NCI-H1105 treated with DMSO at 0.1 percent for 48 hours (cell line): ENCODE data around the gene PTPRJ.

Experiments
- DNase-seq: peaks from one replicate; lab custom pipeline; 2025; lab: John Stamatoyannopoulos, UW

Gene PTPRJ

GRCh38 chr11:47969401-47969800, 11.0 kb upstream of the PTPRJ start:
- DNase-seq = no peak

DNA sequence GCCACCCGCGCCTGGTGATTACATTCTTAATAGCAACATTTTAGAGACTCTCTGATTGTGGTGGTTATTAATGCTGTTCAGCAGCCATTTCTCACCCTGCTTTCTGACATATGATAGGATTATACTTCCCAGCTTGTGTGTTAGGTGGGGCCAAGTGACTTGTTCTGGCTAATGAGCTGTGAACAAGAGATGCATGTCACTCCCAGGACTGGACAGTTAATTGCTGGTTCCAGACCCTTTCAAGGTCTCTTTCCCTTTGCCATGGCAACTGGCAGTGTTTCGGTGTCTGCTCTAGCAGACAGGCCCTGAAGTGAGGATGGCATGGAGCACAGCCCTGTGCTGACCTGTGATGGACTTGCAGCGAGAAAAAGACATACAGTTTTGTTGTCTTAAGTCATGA, 8.9 kb upstream of the PTPRJ start:
- DNase-seq = no peak

- DNase-seq = no peak
Measured at GRCh38 chr11:47973173-47973572, 7.2 kb upstream of the PTPRJ start.

- no peak for DNase-seq
Measured at GRCh38 chr11:47976931-47977330, 3.4 kb upstream of the PTPRJ start.

DNA sequence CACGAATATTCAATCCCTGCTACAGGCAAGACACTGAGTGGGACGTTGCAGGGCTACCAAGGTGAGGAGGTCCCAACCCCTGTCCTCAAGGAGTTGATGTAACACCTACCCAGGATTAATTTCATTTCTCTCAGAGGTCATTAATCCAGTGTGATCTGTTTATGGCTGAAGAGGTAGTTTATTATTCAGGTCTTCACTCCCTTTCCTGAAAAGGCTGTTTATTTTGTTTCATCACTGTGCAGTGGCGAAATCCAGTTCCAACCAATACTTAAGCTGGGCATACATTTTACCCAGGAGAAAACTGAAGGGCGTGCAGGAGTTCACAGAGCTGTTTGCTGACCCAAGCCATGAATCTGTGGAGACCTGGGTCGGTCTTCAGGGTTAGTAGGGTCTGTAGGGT, 2.7 kb upstream of the PTPRJ start:
- DNase-seq = no peak

DNA sequence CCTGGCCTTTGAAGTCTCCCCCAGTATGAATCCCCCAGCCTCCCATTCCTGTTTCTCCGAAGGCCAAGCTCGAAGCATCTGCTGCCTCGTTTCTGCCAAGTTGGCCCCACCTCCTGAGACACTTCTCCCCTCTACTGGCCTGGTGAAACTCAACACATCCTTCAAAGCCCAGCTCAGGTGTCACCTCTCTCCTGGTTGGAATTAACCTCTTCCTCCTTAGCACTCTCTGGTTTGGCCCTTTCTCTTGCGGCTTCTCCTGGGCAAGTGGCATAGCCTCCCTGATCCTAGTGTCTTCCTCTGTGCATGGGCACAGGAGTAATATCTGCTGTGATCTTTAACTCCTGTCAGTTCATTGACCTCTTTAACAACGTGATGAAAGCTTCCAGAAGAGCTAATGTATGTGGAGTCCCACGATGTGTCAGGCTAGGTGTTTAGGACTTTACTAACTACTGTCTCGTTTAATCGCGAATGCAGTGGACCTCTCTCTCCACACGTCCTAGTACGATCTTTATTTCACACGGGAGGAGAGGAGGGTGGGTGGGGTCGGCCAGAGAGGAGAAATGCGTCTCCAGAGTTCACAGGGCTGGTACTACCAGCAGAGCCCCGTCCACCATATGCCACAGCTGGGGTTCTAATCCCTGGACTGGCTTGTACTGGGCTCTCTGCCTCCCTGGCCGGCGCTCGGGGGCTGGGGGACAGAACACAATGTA, 826 bp upstream of the PTPRJ start:
- DNase-seq = no peak

DNA sequence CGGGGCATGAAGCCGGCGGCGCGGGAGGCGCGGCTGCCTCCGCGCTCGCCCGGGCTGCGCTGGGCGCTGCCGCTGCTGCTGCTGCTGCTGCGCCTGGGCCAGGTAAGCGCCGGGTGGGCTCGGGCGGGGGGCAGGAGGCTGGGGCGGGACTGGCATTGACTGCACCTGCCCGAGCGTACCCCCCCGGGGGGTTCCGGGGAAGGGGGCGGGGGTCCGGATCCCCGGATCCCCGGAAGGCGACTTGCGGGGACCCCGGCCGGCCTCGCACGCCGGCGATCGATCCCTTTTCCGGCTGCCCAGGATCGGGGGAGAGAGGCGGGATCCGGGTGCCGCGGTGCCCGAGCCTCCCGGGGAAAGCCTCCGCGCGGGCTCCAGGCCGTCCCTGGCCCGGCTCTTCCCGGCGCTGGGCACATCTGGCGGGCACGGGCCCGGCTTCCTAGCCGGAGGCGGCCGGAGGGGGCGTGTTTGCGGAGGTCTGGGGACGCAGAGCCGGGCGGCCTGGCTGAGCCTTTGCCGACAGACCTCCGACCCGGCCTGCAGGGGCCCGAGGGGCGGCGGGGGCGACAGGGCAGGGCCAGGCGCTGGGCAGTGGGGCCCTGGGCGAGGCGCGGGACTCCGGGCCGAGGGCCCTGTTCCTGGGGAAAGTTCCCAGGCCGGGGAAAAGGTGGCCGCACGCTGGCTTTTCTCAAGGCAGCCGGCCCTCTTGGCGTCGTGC, 705 bp downstream of the PTPRJ start:
- DNase-seq = peak; percentile 29

DNA sequence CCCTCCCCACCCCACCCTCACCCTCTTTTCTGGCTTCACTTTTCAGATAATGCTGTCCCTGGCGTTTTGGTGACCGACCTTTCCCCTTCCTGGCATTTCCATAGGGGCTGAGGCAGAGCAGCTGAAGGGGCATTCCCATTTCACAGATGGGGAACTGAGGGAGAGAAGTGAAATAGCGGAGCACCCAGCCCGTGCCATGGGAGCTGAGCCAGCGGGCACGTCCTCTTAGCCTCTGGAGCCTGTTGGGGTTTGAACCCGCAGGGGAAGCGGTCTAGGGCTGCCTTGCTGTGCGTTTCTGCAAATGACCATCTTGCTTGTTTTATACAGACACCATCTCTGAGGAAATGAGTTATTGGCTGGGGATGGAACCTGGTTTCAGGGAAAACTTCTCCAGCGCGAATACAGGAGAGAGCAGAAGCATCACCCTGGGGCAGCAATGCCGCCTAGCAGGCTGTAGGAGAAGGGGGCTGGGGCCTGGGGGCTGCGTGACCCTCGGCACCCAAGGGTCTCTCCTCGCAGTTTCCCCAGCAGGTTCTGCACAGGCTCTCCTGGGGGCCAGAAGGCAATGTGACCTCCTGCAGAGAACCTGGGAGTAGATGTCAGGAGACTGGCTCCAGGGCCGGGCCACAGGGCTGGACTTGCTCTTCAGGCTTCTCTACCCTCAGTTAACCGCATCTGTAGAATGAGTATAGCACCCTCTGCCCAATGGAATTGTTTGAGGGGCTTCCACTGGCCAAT, 1.5 kb downstream of the PTPRJ start:
- DNase-seq = no peak

DNA sequence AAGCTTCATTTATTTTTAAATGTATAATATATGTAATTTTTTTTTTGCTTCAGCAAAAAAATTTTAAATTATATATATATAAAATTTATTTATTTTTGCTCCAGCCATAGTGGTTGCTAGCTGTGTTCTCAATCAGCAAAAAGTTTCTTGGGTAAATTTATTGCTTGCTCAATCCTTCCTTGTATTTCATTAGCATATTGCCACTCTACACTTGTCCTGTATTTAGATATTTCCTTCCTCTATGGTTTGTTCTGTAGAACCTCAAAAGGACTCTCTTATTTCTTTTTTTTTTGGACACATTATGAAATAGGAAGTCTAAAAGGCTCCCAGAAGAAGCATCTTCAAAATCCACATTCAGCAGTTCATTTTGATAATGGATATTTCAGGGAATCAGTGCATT, 2.3 kb downstream of the PTPRJ start:
- DNase-seq = no peak

- DNase-seq = peak; percentile 44
Measured at GRCh38 chr11:47983464-47984397, 3.4 kb downstream of the PTPRJ start.

DNA sequence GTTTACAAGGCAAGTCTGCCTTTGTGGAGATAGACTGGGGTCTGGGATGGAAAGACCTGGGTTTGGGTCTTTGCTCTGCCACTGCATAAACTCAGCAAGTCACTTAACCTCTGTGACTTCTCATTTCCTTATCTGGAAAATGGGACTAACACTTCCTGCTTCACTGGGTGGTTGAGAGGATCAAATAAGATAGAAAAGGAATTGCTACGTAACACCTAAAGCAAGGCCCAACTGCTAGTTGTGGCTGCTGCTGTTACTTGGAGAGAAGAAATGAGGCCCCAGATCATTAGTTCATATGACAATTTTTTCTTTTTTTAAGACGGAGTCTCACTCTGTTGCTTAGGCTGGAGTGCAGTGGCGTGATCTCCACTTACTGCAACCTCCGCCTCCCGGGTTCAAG, 5.9 kb downstream of the PTPRJ start:
- no peak for DNase-seq

DNA sequence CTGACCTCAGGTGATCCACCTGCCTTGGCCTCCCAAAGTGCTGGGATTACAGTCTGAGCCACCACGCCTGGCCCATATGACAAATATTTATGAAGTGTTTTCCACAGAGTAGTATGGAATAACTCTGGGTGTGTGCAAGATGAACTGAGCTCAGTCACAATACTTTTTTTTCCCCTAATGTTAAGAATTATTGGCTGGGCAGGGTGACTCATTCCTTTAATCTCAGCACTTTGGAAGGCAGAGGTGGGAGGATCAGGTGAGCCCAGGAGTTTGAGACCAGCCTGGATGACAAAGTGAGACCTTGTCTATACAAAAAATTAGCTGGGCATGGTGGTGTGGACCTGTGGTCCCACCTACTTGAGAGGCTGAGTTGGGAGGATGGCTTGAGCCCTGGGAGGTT, 6.4 kb downstream of the PTPRJ start:
- DNase-seq = no peak

DNA sequence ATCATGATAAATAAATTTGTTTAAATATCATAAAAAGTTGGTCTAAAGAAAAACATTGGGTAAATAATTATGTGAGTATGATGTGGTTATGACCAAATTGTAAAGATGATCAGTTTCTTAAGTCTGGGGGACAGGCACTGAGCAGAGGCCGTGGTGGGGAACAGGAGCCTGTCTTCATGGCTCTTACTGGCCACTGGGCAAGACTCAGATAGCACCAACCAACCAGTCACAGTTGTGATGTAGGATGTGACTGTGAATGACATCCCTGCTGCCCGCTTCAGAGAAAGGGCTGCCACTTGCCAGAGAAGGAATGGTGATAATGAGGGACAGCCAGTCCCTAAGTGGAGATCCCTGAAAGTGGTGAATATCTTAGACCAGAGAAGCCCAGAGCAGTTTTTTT, 7.0 kb downstream of the PTPRJ start:
- DNase-seq = no peak

DNA sequence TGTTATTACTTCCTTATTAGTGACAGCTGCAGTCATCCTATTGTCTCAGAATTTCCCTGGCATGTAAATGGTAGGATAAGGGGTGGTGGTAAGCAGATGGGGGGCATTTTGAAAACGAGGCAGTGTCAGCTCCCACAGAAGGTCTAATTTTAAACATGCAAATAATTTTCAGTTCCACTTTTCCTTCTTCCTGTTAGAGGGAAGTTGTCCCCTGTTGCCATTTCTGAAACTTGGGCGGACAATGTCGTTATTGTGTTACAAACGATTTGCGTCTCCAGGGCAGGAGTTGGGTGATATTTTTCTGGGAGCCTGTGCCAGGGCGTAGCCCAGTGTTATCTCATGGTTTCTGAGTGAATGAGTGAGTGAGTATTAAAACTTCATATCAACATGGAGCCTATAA, 7.4 kb downstream of the PTPRJ start:
- no peak for DNase-seq

- no peak for DNase-seq
Measured at GRCh38 chr11:47989779-47990178, 9.4 kb downstream of the PTPRJ start.

DNA sequence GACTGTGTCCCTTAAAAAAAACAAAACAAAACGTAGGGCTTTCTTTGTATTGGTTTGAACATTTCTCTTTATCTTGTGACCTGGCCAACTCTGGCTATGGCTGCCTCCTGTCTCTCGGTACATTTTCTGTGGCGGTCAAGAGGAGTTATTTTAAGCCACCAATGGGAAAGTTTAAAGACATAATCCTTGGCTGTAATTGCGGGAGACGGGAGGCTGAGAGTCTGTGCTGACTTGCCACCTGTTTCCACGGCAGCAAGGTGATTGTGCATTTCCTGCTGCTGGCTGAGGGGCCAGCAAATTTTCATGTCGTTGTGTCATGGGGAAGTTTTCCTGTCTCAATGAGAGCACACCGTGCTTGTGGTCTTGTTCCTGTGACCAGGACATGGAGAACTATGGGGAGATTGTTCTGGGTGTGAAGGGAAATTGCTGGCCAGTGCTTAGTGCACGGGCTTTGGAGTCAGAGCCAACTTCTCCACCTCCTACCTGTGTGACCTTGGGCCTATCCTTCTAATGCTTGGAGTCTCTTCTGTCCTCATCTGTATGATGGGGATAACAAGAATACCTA, 11.0 kb downstream of the PTPRJ start:
- peak; percentile 74 for DNase-seq

DNA sequence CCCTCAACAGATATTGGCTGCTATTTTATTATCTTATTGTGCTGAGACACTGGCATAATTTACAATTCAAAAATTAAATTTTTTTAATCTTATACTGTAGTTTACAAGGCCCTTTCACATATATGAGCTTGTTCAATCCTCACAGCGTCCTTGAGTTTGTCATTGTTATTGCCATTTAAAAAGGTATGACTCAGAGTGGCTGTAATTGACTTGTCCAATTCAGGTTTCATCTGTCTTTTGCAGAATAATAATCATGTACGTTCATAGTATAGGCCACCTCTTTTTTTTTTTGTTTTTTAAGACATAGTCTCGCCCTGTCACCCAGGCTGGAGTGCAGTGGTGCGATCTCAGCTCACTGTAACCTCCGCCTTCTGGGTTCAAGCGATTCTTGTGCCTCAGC, 11.5 kb downstream of the PTPRJ start:
- DNase-seq = no peak

DNA sequence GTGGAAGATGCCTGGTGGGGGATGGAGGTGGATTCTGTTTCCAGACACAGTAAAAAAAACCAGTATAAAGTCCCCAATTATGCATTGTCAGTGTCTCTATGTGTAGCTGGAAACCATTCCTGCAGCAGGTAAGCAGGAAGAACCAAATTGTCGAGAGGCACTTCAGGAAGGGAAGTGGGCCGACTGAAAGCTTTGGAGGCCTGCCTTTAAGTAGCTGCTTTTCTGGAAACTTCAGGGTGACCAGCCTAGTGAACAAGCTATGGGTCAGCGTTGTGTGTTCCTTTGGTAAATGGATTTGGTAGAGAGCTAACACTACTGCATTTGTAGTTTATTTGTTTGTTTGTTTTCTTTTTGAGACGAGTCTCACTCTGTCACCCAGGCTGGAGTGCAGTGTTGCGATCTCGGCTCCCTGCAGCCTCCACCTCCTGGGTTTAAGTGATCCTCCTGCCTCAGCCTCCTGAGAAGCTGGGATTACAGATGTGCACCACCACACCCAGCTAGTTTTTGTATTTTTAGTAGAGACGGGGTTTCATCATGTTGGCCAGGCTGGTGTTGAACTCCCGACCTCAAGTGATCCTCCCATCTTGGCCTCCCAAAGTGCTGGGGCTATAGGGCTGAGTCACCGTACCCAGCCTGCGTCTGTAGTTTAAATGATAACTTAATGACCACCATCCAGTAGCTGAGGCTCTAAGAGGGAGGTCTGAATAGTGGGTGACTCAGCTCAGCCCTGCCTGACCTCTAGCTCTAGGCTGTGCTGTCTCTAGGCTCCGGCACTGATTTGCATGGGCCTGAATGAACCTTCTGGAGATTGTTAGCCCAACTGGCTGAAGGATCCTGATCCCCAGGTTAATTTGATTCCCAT, 12.8 kb downstream of the PTPRJ start:
- DNase-seq = no peak

DNA sequence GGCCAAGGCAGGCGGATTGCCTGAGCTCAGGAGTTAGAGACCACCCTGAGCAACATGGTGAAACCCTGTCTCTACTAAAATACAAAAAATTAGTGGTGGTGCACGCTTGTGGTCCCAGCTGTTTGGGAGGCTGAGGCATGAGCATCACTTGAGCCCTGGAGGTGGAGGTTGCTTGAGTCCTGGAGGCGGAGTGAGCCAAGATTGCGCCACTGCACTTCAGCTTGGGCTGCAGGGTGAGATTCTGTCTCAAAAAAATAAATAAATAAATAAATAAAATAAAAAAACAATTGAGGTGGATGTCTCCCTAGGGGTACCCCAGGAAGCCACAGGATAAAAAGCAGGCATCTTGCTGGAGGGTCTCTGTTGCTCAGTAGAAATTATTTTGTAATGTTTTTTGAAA, 14.1 kb downstream of the PTPRJ start:
- no peak for DNase-seq

GRCh38 chr11:47995360-47995769, 15.0 kb downstream of the PTPRJ start:
- DNase-seq = no peak
